ENCODE data around the gene STRIP1.

Gene STRIP1

DNA sequence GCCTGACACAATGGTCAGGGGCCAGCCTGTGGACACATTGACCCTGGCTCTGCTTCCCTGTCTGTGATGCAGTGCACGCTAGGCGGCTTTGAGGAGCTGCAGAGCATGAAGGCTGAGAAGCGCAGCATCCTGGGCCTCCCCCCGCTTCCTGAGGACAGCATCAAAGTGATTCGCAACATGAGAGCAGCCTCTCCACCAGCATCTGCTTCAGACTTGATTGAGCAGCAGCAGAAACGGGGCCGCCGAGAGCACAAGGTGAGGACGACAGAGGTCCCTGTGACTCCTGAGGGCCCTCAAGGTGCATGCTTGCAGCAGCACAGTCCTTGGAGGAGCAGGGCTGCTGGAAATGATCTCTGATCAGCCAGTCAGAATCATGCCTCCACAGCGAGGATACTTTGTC, 8.6 kb downstream of the STRIP1 start:
- H3K9ac ChIP-seq (ENCODE audit: insufficient read length, low read depth), result no peak overlapping the region
- DNase-seq (ENCODE audit: low read depth, low spot score), result no peak
- no peaks in the 10 kb centered on the region for H3K9me3 ChIP-seq (ENCODE audit: insufficient read depth, low read length)
- peaks cover 97% of the 10 kb centered on the region for H3K36me3 ChIP-seq (ENCODE audit: insufficient read depth, insufficient read length, low read length)
- TF ChIP-seq ZNF274 (IDR thresholded peaks at IDR 0.05; ENCODE audit: low read depth, low read length) (no peak), YY1 (IDR thresholded peaks at IDR 0.05; ENCODE audit: insufficient read depth, insufficient read length) (no peak), SUZ12 (IDR thresholded peaks at IDR 0.05; ENCODE audit: extremely low read depth, insufficient read depth, insufficient read length) (no peak)
- no peaks in the 10 kb centered on the region for H3K27me3 ChIP-seq (ENCODE audit: insufficient read depth, insufficient read length)
- H3K4me1 ChIP-seq (ENCODE audit: insufficient read depth, insufficient read length), result no peaks in the 10 kb centered on the region
- no peak overlapping the region for H3K4me3 ChIP-seq (ENCODE audit: insufficient read length, low read depth)

DNA sequence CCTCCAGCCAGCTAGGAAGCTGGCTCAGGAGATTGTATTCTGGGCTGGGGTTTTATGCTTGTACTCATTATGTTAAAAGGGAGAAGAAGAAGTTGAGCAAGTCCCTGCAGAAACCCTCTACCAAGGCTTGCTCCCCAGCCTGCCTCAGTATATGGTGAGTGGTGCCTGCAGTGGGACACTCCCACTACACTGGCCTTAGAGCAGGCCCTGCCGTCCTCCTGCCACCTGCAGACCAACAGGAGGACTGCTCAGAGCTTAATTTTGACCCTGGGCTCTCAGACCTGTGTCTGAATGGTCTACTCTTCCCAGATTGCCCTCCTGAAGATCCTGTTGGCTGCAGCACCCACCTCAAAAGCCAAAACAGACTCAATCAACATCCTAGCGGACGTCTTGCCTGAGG, 13.0 kb downstream of the STRIP1 start:
- DNase-seq (ENCODE audit: low read depth, low spot score), result no peak
- TF ChIP-seq ZNF274 (IDR thresholded peaks at IDR 0.05; ENCODE audit: low read depth, low read length) (no peak), SUZ12 (IDR thresholded peaks at IDR 0.05; ENCODE audit: extremely low read depth, insufficient read depth, insufficient read length) (no peak), YY1 (IDR thresholded peaks at IDR 0.05; ENCODE audit: insufficient read depth, insufficient read length) (no peak)
- H3K36me3 ChIP-seq (ENCODE audit: insufficient read depth, insufficient read length, low read length), result peaks cover 97% of the 10 kb centered on the region

DNA sequence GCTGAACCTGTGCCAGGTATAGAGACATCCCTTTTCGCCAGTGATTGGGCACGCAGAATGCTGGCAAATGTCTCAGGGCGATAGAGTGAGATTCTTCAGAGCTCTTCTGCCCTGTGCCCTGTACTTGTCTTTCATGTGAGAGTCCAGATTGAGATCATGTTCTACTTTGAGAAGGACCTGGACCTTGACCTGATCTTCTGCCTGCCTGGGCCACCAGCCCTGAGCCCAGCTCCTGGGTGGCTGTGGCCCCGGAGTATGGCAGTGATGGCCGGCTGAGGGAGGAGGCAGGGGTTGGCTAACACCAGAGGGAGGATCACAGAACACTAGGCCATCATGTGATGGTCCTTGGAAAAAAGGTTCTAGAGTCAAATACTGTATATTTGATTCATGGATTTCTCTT, 13.8 kb downstream of the STRIP1 start:
- Histone ChIP-seq H3K27me3 (ENCODE audit: insufficient read depth, insufficient read length) (no peaks in the 10 kb centered on the region), H3K9me3 (ENCODE audit: insufficient read depth, low read length) (no peaks in the 10 kb centered on the region), H3K36me3 (ENCODE audit: insufficient read depth, insufficient read length, low read length) (peaks cover 97% of the 10 kb centered on the region), H3K9ac (ENCODE audit: insufficient read length, low read depth) (no peak overlapping the region), H3K4me3 (ENCODE audit: insufficient read length, low read depth) (no peak overlapping the region), H3K4me1 (ENCODE audit: insufficient read depth, insufficient read length) (peaks cover 5% of the 10 kb centered on the region)
- DNase-seq (ENCODE audit: low read depth, low spot score), result no peak
- TF ChIP-seq SUZ12 (IDR thresholded peaks at IDR 0.05; ENCODE audit: extremely low read depth, insufficient read depth, insufficient read length) (no peak), ZNF274 (IDR thresholded peaks at IDR 0.05; ENCODE audit: low read depth, low read length) (no peak), YY1 (IDR thresholded peaks at IDR 0.05; ENCODE audit: insufficient read depth, insufficient read length) (no peak)

More for the DNA sequence above, 13.0 kb downstream of the STRIP1 start:
- Histone ChIP-seq H3K9ac (ENCODE audit: insufficient read length, low read depth) (no peak overlapping the region), H3K4me1 (ENCODE audit: insufficient read depth, insufficient read length) (no peaks in the 10 kb centered on the region), H3K4me3 (ENCODE audit: insufficient read length, low read depth) (no peak overlapping the region), H3K27me3 (ENCODE audit: insufficient read depth, insufficient read length) (no peaks in the 10 kb centered on the region), H3K9me3 (ENCODE audit: insufficient read depth, low read length) (no peaks in the 10 kb centered on the region)

GRCh38 chr1:110048923-110049601, 14.6 kb downstream of the STRIP1 start:
- H3K36me3 ChIP-seq (ENCODE audit: insufficient read depth, insufficient read length, low read length), result peaks cover 97% of the 10 kb centered on the region
- H3K4me1 ChIP-seq (ENCODE audit: insufficient read depth, insufficient read length), result peaks cover 9% of the 10 kb centered on the region
- H3K27me3 ChIP-seq (ENCODE audit: insufficient read depth, insufficient read length), result no peaks in the 10 kb centered on the region
- DNase-seq (ENCODE audit: low read depth, low spot score), result no peak
- no peak overlapping the region for H3K9ac ChIP-seq (ENCODE audit: insufficient read length, low read depth)
- H3K9me3 ChIP-seq (ENCODE audit: insufficient read depth, low read length), result no peaks in the 10 kb centered on the region
- TF ChIP-seq ZNF274 (IDR thresholded peaks at IDR 0.05; ENCODE audit: low read depth, low read length), result no peak
- TF ChIP-seq SUZ12 (IDR thresholded peaks at IDR 0.05; ENCODE audit: extremely low read depth, insufficient read depth, insufficient read length), result no peak
- no peak for TF ChIP-seq YY1 (IDR thresholded peaks at IDR 0.05; ENCODE audit: insufficient read depth, insufficient read length)
- no peak overlapping the region for H3K4me3 ChIP-seq (ENCODE audit: insufficient read length, low read depth)

- H3K36me3 ChIP-seq (ENCODE audit: insufficient read depth, insufficient read length, low read length), result peaks cover 97% of the 10 kb centered on the region
- H3K4me1 ChIP-seq (ENCODE audit: insufficient read depth, insufficient read length), result peaks cover 9% of the 10 kb centered on the region
- H3K27me3 ChIP-seq (ENCODE audit: insufficient read depth, insufficient read length), result no peaks in the 10 kb centered on the region
- no peak overlapping the region for H3K9ac ChIP-seq (ENCODE audit: insufficient read length, low read depth)
- no peaks in the 10 kb centered on the region for H3K9me3 ChIP-seq (ENCODE audit: insufficient read depth, low read length)
- TF ChIP-seq SUZ12 (IDR thresholded peaks at IDR 0.05; ENCODE audit: extremely low read depth, insufficient read depth, insufficient read length), result no peak
- no peak for TF ChIP-seq ZNF274 (IDR thresholded peaks at IDR 0.05; ENCODE audit: low read depth, low read length)
- TF ChIP-seq YY1 (IDR thresholded peaks at IDR 0.05; ENCODE audit: insufficient read depth, insufficient read length), result no peak
- DNase-seq (ENCODE audit: low read depth, low spot score), result no peak
- no peak overlapping the region for H3K4me3 ChIP-seq (ENCODE audit: insufficient read length, low read depth)
These were observed 15.6 kb downstream of the STRIP1 start for GRCh38 chr1:110049801-110050601.

- Histone ChIP-seq H3K9me3 (ENCODE audit: insufficient read depth, low read length) (no peaks in the 10 kb centered on the region), H3K9ac (ENCODE audit: insufficient read length, low read depth) (no peak overlapping the region), H3K4me1 (ENCODE audit: insufficient read depth, insufficient read length) (peaks cover 9% of the 10 kb centered on the region), H3K36me3 (ENCODE audit: insufficient read depth, insufficient read length, low read length) (peaks cover 97% of the 10 kb centered on the region), H3K4me3 (ENCODE audit: insufficient read length, low read depth) (no peak overlapping the region), H3K27me3 (ENCODE audit: insufficient read depth, insufficient read length) (no peaks in the 10 kb centered on the region)
- TF ChIP-seq ZNF274 (IDR thresholded peaks at IDR 0.05; ENCODE audit: low read depth, low read length) (no peak), SUZ12 (IDR thresholded peaks at IDR 0.05; ENCODE audit: extremely low read depth, insufficient read depth, insufficient read length) (no peak), YY1 (IDR thresholded peaks at IDR 0.05; ENCODE audit: insufficient read depth, insufficient read length) (no peak)
- DNase-seq (ENCODE audit: low read depth, low spot score), result no peak
These were observed 16.3 kb downstream of the STRIP1 start for GRCh38 chr1:110050602-110051261.

GRCh38 chr1:110051262-110051648, 16.8 kb downstream of the STRIP1 start:
- Histone ChIP-seq H3K9me3 (ENCODE audit: insufficient read depth, low read length) (no peaks in the 10 kb centered on the region), H3K4me3 (ENCODE audit: insufficient read length, low read depth) (no peak overlapping the region), H3K9ac (ENCODE audit: insufficient read length, low read depth) (no peak overlapping the region), H3K4me1 (ENCODE audit: insufficient read depth, insufficient read length) (peaks cover 9% of the 10 kb centered on the region), H3K36me3 (ENCODE audit: insufficient read depth, insufficient read length, low read length) (peaks cover 98% of the 10 kb centered on the region), H3K27me3 (ENCODE audit: insufficient read depth, insufficient read length) (no peaks in the 10 kb centered on the region)
- no peak for TF ChIP-seq YY1 (IDR thresholded peaks at IDR 0.05; ENCODE audit: insufficient read depth, insufficient read length)
- no peak for TF ChIP-seq ZNF274 (IDR thresholded peaks at IDR 0.05; ENCODE audit: low read depth, low read length)
- TF ChIP-seq SUZ12 (IDR thresholded peaks at IDR 0.05; ENCODE audit: extremely low read depth, insufficient read depth, insufficient read length), result no peak
- DNase-seq (ENCODE audit: low read depth, low spot score), result no peak
